GM18508 (cell line): ENCODE results near the gene TEX30.

Source experiments
- ATAC-seq: cut with Tn5 transposase; IDR thresholded peaks from one replicate; pipeline ENCODE4 v1.9.1; 2021; ENCODE audit warnings: moderate number of reproducible peaks; ENCODE audit not compliant: insufficient read depth, unreplicated experiment

The TEX30 gene

GRCh38 chr13:102724923-102725322 lies 48.7 kb downstream of the TEX30 start:
- ATAC-seq, result no peak

- ATAC-seq, result no peak
Observed at GRCh38 chr13:102721800-102722231, 51.8 kb downstream of the TEX30 start.

- ATAC-seq, result no peak
Observed at GRCh38 chr13:102718746-102719145, 54.8 kb downstream of the TEX30 start.
